ENCODE results near the gene ALK. TPM values are rescaled to one million over a fixed set of nuclear protein-coding genes. Genes with fewer than 3 reads are reported as not detected.

ALK gene
- not detected for total RNA-seq

DNA sequence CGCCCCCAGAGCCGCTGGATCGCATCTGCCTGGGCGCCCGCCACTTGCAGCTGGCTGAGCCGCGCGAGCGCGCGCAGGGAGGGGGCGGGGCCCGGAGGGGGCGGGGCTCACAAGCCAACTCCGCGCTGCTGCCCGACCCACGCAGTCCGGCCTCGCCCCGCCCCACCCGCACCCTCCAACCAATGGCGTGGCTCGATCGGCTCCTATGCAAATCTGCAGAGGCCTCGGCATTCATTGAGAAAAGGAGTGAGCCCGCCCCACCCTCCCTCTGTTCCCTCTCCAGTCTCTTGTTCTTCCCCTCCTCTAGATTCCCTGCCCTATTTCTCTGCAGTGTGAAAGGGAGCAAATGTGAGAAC, at the start of gene ALK:
TSS of gene ALK (minus strand) at position 27 of the 356 bp plus-strand sequence. CDS start 927 bp downstream, outside the sequence.
- peak; percentile 19 to 72 for DNase-seq (ENCODE audit: low spot score in 2 of 2)
- intact Hi-C loops (cut with DNase I) = no loop called here
- Histone ChIP-seq H3K27me3 (no peaks in the 10 kb centered on the region), H3K4me1 (peaks cover 13% of the 10 kb centered on the region in 2 donors), H3K9me3 (no peaks in the 10 kb centered on the region), H3K27ac (no peak within 1 kb of the TSS), H3K36me3 (no peaks in the 10 kb centered on the region), H3K4me3 (peak within 1 kb of the TSS; percentile 45 to 59)
- no peak for TF ChIP-seq CTCF (IDR thresholded peaks at IDR 0.05)

GRCh38 chr2:29966266-29966665, 44.9 kb upstream of the ALK start:
- H3K4me3 ChIP-seq = no peak overlapping the region
- H3K9me3 ChIP-seq = no peaks in the 10 kb centered on the region
- intact Hi-C loops (cut with DNase I) = no loop called here
- no peaks in the 10 kb centered on the region for H3K36me3 ChIP-seq
- H3K27me3 ChIP-seq = no peaks in the 10 kb centered on the region
- H3K27ac ChIP-seq = no peak overlapping the region
- no peak for DNase-seq (ENCODE audit: low spot score in 2 of 2)
- no peak for TF ChIP-seq CTCF (IDR thresholded peaks at IDR 0.05)
- H3K4me1 ChIP-seq = no peaks in the 10 kb centered on the region

DNA sequence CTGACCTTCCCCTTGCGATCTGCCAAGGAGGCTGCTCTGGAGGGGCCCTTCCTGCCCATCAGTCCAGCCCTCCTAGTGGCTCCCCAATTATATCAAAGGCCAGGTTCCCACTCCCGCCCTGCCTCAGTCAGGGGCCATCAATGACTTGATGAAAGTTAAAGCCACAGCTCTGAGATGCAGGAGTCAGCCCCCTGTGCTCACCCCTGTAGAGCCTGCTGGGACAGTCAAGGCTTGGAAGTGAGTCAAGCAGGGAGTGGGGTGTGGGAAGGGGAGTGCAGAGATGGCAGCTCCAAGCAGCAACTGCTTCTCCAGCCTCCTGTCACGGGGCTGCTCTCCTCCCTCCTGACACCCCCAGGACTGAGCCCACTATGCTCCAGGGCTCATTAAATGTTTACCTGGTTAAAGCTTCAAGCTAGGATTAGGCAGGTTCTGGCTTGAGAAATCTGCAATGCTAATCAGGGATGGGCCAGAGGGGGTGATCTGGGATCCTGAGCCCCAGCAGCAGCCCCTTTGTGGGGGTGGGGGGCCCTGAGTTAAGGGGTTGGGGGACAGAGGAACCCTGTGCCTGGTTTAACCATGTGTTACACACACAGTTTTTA, 42.7 kb upstream of the ALK start:
- Histone ChIP-seq H3K36me3 (no peaks in the 10 kb centered on the region), H3K9me3 (no peaks in the 10 kb centered on the region), H3K4me3 (no peak overlapping the region), H3K27me3 (no peaks in the 10 kb centered on the region), H3K27ac (no peak overlapping the region), H3K4me1 (no peaks in the 10 kb centered on the region)
- no peak for DNase-seq (ENCODE audit: low spot score in 2 of 2)
- intact Hi-C loops (cut with DNase I) = no loop called here
- no peak for TF ChIP-seq CTCF (IDR thresholded peaks at IDR 0.05)

GRCh38 chr2:29962922-29963321, 41.5 kb upstream of the ALK start:
- no peaks in the 10 kb centered on the region for H3K4me1 ChIP-seq
- intact Hi-C loops (cut with DNase I) = no loop called here
- no peak overlapping the region for H3K4me3 ChIP-seq
- H3K27ac ChIP-seq = no peak overlapping the region
- no peak for DNase-seq (ENCODE audit: low spot score in 2 of 2)
- no peaks in the 10 kb centered on the region for H3K36me3 ChIP-seq
- no peak for TF ChIP-seq CTCF (IDR thresholded peaks at IDR 0.05)
- no peaks in the 10 kb centered on the region for H3K9me3 ChIP-seq
- H3K27me3 ChIP-seq = no peaks in the 10 kb centered on the region

DNA sequence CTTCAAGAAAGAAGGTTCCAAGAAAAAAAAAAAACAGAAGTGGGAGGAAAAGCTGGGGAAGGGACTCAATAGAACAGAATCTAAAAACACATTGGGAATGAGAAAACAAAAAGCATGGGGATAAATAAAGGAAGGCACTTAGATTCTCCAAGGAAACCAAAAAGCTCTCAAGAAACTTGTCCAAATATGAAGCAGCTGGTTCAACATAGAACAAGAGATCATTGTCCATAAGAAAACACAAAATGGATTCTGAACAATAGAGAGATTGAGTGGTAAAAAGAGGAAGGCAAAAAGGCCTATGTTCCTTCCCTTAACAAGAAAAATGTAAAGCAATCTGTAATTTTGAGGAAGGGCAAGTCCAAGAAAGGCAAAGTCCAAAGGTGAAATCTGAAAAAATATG, 32.9 kb upstream of the ALK start:
- no peak for TF ChIP-seq CTCF (IDR thresholded peaks at IDR 0.05)
- no peaks in the 10 kb centered on the region for H3K4me1 ChIP-seq
- no peak overlapping the region for H3K27ac ChIP-seq
- no peak overlapping the region for H3K4me3 ChIP-seq
- no peaks in the 10 kb centered on the region for H3K27me3 ChIP-seq
- intact Hi-C loops (cut with DNase I) = no loop called here
- no peaks in the 10 kb centered on the region for H3K36me3 ChIP-seq
- H3K9me3 ChIP-seq = no peaks in the 10 kb centered on the region
- no peak for DNase-seq (ENCODE audit: low spot score in 2 of 2)

DNA sequence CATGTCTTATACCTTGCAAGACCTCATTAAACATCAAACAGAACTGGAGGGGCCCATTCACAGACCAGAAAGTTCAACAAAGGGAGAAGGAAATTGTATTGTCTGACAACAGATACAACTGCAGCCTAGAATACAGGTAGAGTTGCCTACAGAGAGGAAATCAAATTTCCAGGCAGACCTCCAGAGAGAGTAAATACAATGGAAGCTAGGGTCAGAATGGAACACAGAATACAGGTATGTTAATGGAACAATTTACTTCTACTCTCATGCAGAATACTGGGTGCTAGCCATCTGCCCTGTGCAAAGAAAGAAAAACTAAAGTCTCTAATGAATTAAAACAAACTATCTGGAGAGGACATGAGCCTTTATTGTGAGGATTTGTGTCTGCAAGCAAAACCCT, 31.6 kb upstream of the ALK start:
- no peak for TF ChIP-seq CTCF (IDR thresholded peaks at IDR 0.05)
- Histone ChIP-seq H3K9me3 (no peaks in the 10 kb centered on the region), H3K36me3 (no peaks in the 10 kb centered on the region), H3K4me1 (no peaks in the 10 kb centered on the region), H3K4me3 (no peak overlapping the region), H3K27me3 (no peaks in the 10 kb centered on the region), H3K27ac (no peak overlapping the region)
- DNase-seq (ENCODE audit: low spot score in 2 of 2) = no peak
- intact Hi-C loops (cut with DNase I) = no loop called here
